ENCODE results near the gene DTD1. TPM values are rescaled to one million over a fixed set of nuclear protein-coding genes. Genes with fewer than 3 reads are reported as not detected.

Gene DTD1
- total RNA-seq, 1 experiment from 2014 or later: 62.8 TPM

DNA sequence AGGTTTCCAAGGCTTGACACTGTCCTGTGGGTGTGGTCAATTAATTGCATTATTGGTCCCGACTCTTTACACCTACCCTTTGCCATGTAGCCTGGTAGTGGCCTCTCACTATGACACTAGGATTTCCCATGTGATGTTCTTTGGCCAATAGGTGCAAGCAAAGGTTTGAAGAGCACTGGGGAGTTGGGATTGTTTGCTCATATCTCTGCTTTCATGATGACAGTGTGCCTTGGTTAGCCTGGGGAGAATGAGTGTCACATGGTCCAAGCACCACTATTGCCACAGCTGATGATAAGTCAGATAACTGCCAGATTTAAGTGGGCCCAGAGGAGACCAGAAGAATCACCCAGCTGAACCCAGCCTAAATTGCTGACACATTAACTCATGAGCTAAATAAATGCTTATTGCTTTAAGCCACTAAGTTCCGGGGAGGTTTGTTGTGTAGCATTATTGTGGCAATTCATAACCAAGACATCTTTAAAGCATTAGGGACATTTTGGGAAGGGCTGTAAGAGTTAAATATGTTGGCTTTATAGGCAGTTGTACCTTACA lies 208.5 kb downstream of the DTD1 start:
- no peaks in the 10 kb centered on the region for H4K20me1 ChIP-seq (ENCODE audit: insufficient read depth)
- no TSS peak for BruUV-seq (replicated peaks)
- intact Hi-C loops (cut with micrococcal nuclease; ENCODE audit: unreplicated experiment): loop anchor here (10.0 kb wide), 1 partner anchor 302 kb away; the partner anchor contains the start of gene RBBP9
- no peaks in the 10 kb centered on the region for H3K36me3 ChIP-seq (ENCODE audit: low read depth)
- ChIA-PET POLR2A (ENCODE audit: unreplicated experiment) (no interaction called here), CTCF (no interaction called here)
- no peaks in the 10 kb centered on the region for H3K27me3 ChIP-seq (ENCODE audit: insufficient read depth, low read depth)
- TF ChIP-seq, protein P1, sequence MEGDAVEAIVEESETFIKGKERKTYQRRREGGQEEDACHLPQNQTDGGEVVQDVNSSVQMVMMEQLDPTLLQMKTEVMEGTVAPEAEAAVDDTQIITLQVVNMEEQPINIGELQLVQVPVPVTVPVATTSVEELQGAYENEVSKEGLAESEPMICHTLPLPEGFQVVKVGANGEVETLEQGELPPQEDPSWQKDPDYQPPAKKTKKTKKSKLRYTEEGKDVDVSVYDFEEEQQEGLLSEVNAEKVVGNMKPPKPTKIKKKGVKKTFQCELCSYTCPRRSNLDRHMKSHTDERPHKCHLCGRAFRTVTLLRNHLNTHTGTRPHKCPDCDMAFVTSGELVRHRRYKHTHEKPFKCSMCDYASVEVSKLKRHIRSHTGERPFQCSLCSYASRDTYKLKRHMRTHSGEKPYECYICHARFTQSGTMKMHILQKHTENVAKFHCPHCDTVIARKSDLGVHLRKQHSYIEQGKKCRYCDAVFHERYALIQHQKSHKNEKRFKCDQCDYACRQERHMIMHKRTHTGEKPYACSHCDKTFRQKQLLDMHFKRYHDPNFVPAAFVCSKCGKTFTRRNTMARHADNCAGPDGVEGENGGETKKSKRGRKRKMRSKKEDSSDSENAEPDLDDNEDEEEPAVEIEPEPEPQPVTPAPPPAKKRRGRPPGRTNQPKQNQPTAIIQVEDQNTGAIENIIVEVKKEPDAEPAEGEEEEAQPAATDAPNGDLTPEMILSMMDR (conservative IDR thresholded peaks at IDR 0.05): no peak
- TF ChIP-seq EZH2 (IDR thresholded peaks at IDR 0.05; ENCODE audit: low read depth): no peak
- H3K9me3 ChIP-seq (ENCODE audit: insufficient read depth, low read depth): no peaks in the 10 kb centered on the region
- H3K4me3 ChIP-seq: no peak overlapping the region
- H3K79me2 ChIP-seq (ENCODE audit: low read depth): no peaks in the 10 kb centered on the region
- no peak for DNase-seq
- no peak overlapping the region for H3K4me2 ChIP-seq
- H3K4me1 ChIP-seq (replicated peaks; ENCODE audit: insufficient read depth): peaks cover 8% of the 10 kb centered on the region
- H3K9me2 ChIP-seq (ENCODE audit: insufficient read depth): no peaks in the 10 kb centered on the region
- no peaks in the 10 kb centered on the region for H3F3A ChIP-seq (ENCODE audit: insufficient read depth, low read depth)
- H2AFZ ChIP-seq: no peak overlapping the region
- no peak overlapping the region for H3K27ac ChIP-seq

DNA sequence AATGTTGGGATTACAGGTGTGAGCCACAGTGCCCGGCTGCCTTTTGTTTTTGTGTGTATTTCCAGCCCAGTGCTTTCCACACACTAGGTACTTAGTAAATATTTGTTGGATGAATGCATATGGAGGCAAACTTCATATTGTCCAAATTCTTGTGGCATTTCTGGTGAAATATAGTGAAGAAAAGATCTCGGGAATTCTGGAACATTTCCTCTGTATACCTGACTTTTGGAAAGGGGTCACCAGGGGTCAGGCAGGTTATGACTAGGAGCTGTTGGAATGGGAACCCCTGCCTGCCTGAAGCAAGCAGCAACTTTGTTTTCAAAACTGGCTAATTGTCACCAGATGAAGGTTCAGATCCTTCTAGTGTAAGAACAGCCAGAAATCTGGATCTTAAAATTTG lies 213.7 kb downstream of the DTD1 start:
- no peak overlapping the region for H3K27ac ChIP-seq
- no peaks in the 10 kb centered on the region for H4K20me1 ChIP-seq (ENCODE audit: insufficient read depth)
- intact Hi-C loops (cut with micrococcal nuclease; ENCODE audit: unreplicated experiment): no loop called here
- no peaks in the 10 kb centered on the region for H3K27me3 ChIP-seq (ENCODE audit: insufficient read depth, low read depth)
- no peak overlapping the region for H3K4me3 ChIP-seq
- no peaks in the 10 kb centered on the region for H3K9me2 ChIP-seq (ENCODE audit: insufficient read depth)
- no peak for TF ChIP-seq EZH2 (IDR thresholded peaks at IDR 0.05; ENCODE audit: low read depth)
- TF ChIP-seq, protein P1 (conservative IDR thresholded peaks at IDR 0.05): no peak
- H3K9me3 ChIP-seq (ENCODE audit: insufficient read depth, low read depth): no peaks in the 10 kb centered on the region
- ChIA-PET CTCF (no interaction called here), POLR2A (ENCODE audit: unreplicated experiment) (no interaction called here)
- H3K36me3 ChIP-seq (ENCODE audit: low read depth): no peaks in the 10 kb centered on the region
- H3K79me2 ChIP-seq (ENCODE audit: low read depth): no peaks in the 10 kb centered on the region
- no peak for DNase-seq
- no TSS peak for BruUV-seq (replicated peaks)
- H2AFZ ChIP-seq: no peak overlapping the region
- H3K4me2 ChIP-seq: no peak overlapping the region
- H3F3A ChIP-seq (ENCODE audit: insufficient read depth, low read depth): no peaks in the 10 kb centered on the region
- no peaks in the 10 kb centered on the region for H3K4me1 ChIP-seq (replicated peaks; ENCODE audit: insufficient read depth)

DNA sequence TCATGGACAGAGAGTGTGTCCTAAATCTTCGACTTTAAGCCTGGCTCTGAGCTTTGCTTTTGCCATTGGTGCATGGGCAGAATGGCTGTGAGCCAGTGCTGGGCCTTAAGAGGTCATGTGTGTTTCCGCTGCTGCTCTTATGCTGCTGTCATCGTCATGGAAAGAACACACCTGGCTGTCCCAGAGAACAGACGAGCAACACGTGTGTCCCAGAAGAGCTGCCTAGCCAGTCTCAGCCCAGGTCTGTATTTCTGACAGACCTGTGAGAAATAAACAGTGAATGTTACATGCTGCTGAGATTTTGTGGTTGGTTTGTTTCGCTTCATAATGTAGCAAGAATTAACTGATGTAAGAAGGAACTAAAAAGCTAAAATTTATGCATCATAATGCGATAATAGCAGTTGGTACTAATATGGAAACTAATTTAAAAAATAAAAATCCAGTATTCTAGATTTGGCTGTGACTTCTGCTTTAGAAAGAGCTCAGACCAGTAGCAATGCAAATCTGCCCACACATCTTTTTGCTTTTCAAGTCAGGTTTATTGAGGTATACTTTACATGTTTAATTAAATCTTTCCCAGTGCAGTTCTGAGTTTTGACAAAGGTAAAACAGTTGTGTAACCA lies 214.3 kb downstream of the DTD1 start:
- BruUV-seq (replicated peaks): no TSS peak
- H3K9me2 ChIP-seq (ENCODE audit: insufficient read depth): no peaks in the 10 kb centered on the region
- H3K4me3 ChIP-seq: no peak overlapping the region
- no peak overlapping the region for H3K4me2 ChIP-seq
- ChIA-PET POLR2A (ENCODE audit: unreplicated experiment) (no interaction called here), CTCF (no interaction called here)
- H3K27me3 ChIP-seq (ENCODE audit: insufficient read depth, low read depth): no peaks in the 10 kb centered on the region
- H3K9me3 ChIP-seq (ENCODE audit: insufficient read depth, low read depth): no peaks in the 10 kb centered on the region
- no peaks in the 10 kb centered on the region for H3K4me1 ChIP-seq (replicated peaks; ENCODE audit: insufficient read depth)
- TF ChIP-seq, protein P1 (conservative IDR thresholded peaks at IDR 0.05): no peak
- H3F3A ChIP-seq (ENCODE audit: insufficient read depth, low read depth): no peaks in the 10 kb centered on the region
- H3K27ac ChIP-seq: no peak overlapping the region
- H3K36me3 ChIP-seq (ENCODE audit: low read depth): no peaks in the 10 kb centered on the region
- intact Hi-C loops (cut with micrococcal nuclease; ENCODE audit: unreplicated experiment): no loop called here
- no peak overlapping the region for H2AFZ ChIP-seq
- no peak for DNase-seq
- no peaks in the 10 kb centered on the region for H3K79me2 ChIP-seq (ENCODE audit: low read depth)
- no peaks in the 10 kb centered on the region for H4K20me1 ChIP-seq (ENCODE audit: insufficient read depth)

Data from PC-9 (cell line).